ENCODE data around the gene OSBPL3. TPM values are rescaled to one million over a fixed set of nuclear protein-coding genes. Genes with fewer than 3 reads are reported as not detected.

OSBPL3 gene
- total RNA-seq, 4 donors from 2014 or later, result 8.9 to 22.6 (median 13.7) TPM

DNA sequence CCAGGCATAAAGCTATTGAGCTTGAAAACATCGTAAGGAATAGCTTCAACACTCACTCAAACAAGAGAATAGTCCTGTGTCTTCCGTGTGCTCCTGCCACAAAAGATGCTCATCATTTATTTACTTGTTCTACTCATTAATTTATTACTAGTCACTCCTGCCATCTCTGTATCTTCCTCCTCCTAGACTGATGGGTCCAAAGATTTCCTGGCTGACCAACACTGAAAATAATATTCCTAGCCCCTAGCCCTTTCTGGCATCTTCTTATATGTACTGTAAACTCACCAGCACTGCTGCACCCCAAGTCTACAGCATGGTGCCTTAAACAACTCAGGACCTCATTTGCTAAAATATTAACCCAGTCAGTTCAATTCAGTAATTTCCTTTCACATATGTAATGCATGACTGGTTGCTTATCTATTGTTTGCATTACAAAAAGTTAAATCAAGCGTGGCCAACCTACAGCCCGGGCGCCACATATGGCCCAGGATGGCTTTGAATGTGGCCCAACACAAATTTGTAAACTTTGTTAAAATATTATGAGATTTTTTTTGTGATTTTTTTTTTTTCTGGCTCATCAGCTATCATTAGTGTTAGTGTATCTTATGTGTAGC is 136.1 kb downstream of the OSBPL3 start:
- TF ChIP-seq, protein P1, sequence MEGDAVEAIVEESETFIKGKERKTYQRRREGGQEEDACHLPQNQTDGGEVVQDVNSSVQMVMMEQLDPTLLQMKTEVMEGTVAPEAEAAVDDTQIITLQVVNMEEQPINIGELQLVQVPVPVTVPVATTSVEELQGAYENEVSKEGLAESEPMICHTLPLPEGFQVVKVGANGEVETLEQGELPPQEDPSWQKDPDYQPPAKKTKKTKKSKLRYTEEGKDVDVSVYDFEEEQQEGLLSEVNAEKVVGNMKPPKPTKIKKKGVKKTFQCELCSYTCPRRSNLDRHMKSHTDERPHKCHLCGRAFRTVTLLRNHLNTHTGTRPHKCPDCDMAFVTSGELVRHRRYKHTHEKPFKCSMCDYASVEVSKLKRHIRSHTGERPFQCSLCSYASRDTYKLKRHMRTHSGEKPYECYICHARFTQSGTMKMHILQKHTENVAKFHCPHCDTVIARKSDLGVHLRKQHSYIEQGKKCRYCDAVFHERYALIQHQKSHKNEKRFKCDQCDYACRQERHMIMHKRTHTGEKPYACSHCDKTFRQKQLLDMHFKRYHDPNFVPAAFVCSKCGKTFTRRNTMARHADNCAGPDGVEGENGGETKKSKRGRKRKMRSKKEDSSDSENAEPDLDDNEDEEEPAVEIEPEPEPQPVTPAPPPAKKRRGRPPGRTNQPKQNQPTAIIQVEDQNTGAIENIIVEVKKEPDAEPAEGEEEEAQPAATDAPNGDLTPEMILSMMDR (IDR thresholded peaks at IDR 0.05), result no peak
- no peak for TF ChIP-seq POLR2A (IDR thresholded peaks at IDR 0.05)
- WGBS, 2 donors, result 82 to 84% methylated on average over 5 of the region's 5 CpGs
- Histone ChIP-seq H3K36me3 (peaks cover 0 to 19% (median 0%) of the 10 kb centered on the region in 3 donors), H3K27me3 (no peaks in the 10 kb centered on the region), H3K27ac (no peak overlapping the region), H3K9me3 (no peaks in the 10 kb centered on the region), H3K4me3 (no peak overlapping the region), H3K4me1 (no peaks in the 10 kb centered on the region)
- DNase-seq, result no peak
- intact Hi-C loops (cut with DNase I), result no loop called here

- H3K36me3 ChIP-seq, result peaks cover 0 to 21% (median 0%) of the 10 kb centered on the region in 3 donors
- H3K4me3 ChIP-seq, result no peak overlapping the region
- 71 to 86% methylated on average over 5 of the region's 5 CpGs for WGBS, 2 donors
- no peaks in the 10 kb centered on the region for H3K27me3 ChIP-seq
- H3K4me1 ChIP-seq, result no peaks in the 10 kb centered on the region
- no peak overlapping the region for H3K27ac ChIP-seq
- H3K9me3 ChIP-seq, result no peaks in the 10 kb centered on the region
- no peak for DNase-seq
- intact Hi-C loops (cut with DNase I), result no loop called here
- TF ChIP-seq, protein P1 (IDR thresholded peaks at IDR 0.05), result no peak
- TF ChIP-seq POLR2A (IDR thresholded peaks at IDR 0.05), result no peak
Measured at GRCh38 chr7:24842449-24843241, 137.3 kb downstream of the OSBPL3 start.

DNA sequence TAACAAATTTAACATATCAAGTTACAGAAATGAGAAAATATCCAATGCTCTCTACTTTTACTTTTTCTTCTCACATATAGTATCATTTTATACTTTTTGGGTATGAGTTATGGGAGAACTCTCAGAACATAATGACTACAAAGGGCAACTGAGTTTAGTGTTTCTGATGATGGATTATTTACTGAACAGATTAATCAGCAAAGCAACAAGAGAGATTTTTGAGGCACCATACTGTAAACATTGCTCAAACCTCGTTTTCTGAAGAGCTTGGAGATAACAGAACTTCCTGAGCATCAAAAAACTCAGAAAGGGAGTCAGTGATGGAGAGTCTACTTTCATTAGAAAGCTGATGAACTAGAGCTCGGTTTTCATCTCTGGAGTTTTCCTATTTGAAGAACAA is 137.9 kb downstream of the OSBPL3 start:
- no peak overlapping the region for H3K4me3 ChIP-seq
- DNase-seq, result no peak
- 55 to 62% methylated on average over 2 of the region's 2 CpGs for WGBS, 2 donors
- intact Hi-C loops (cut with DNase I), result no loop called here
- H3K36me3 ChIP-seq, result peaks cover 0 to 19% (median 0%) of the 10 kb centered on the region in 3 donors
- peaks cover 0 to 2% (median 0%) of the 10 kb centered on the region in 3 donors for H3K4me1 ChIP-seq
- H3K9me3 ChIP-seq, result no peaks in the 10 kb centered on the region
- TF ChIP-seq, protein P1 (IDR thresholded peaks at IDR 0.05), result no peak
- no peak for TF ChIP-seq POLR2A (IDR thresholded peaks at IDR 0.05)
- H3K27me3 ChIP-seq, result no peaks in the 10 kb centered on the region
- no peak overlapping the region for H3K27ac ChIP-seq

- TF ChIP-seq, protein P1 (IDR thresholded peaks at IDR 0.05), result no peak
- TF ChIP-seq POLR2A (IDR thresholded peaks at IDR 0.05), result no peak
- intact Hi-C loops (cut with DNase I), result no loop called here
Measured at GRCh38 chr7:24840563-24840962, 139.4 kb downstream of the OSBPL3 start.

DNA sequence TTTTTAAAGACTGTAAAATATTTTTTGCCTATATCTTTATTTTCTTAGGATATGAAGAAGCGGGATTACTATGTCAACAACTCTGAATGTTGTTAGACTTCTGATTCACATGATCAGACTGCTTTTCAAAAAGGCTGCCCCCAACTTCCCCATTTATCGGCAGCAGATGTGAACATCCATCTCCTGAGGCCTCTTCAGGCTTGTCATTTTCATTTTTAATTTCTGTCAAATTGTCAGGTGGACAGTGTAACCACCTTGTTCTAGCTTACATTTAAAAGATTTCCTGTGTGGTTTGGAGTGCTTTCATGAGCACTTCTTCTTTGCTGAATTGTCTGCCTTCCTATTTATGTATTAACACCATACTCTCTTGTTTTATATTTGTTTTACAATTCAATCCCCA is 143.9 kb downstream of the OSBPL3 start:
- no peak for TF ChIP-seq POLR2A (IDR thresholded peaks at IDR 0.05)
- TF ChIP-seq, protein P1 (IDR thresholded peaks at IDR 0.05), result no peak
- intact Hi-C loops (cut with DNase I), result no loop called here
- Histone ChIP-seq H3K36me3 (peaks cover 0 to 26% (median 0%) of the 10 kb centered on the region in 3 donors), H3K27me3 (no peaks in the 10 kb centered on the region), H3K4me1 (peaks cover 0 to 8% (median 0%) of the 10 kb centered on the region in 3 donors), H3K27ac (peak overlapping the region in 1 of 4 donors; percentile 34), H3K4me3 (no peak overlapping the region), H3K9me3 (no peaks in the 10 kb centered on the region)
- 65 to 69% methylated on average over 2 of the region's 2 CpGs for WGBS, 2 donors
- no peak for DNase-seq

More at GRCh38 chr7:24840563-24840962, 139.4 kb downstream of the OSBPL3 start:
- no peaks in the 10 kb centered on the region for H3K9me3 ChIP-seq
- H3K36me3 ChIP-seq, result peaks cover 0 to 19% (median 0%) of the 10 kb centered on the region in 3 donors
- H3K4me3 ChIP-seq, result no peak overlapping the region
- no peaks in the 10 kb centered on the region for H3K27me3 ChIP-seq
- H3K27ac ChIP-seq, result no peak overlapping the region
- no peak for DNase-seq
- H3K4me1 ChIP-seq, result peaks cover 0 to 8% (median 0%) of the 10 kb centered on the region in 3 donors

Data from esophagus squamous epithelium (tissue), 5 donors.